Stimulated activated memory B cell treated with anti-CD40 and anti-IgM and Interleukin-4, amounts not matched to agents 10 μg/mL and 1 μg/mL and 100 μg/mL, for 72 hours (primary cell): ENCODE data around the gene SHMT2.
"Not testable (repeated sequence)": the region's sequence is repeated elsewhere in the genome, so short reads cannot be mapped to it uniquely, and the experiment has no call there.

Source experiments
- ATAC-seq: fragments of 150-1000 bp; cut with Tn5 transposase; 2 replicates; pipeline ENCODE4 v1.10.0; 2021
- H3K27ac Mint-ChIP-seq: one replicate; pipeline ENCODE4 v1.8.0; 2022; ENCODE audit warnings: mild to moderate bottlenecking, mixed read lengths
- H3K27me3 Mint-ChIP-seq: one replicate; pipeline ENCODE4 v1.8.0; 2022; ENCODE audit warnings: mixed read lengths
- H3K36me3 Mint-ChIP-seq: one replicate; pipeline ENCODE4 v1.8.0; 2022; ENCODE audit warnings: mixed read lengths
- H3K4me1 Mint-ChIP-seq: one replicate; pipeline ENCODE4 v1.8.0; 2022; ENCODE audit warnings: mixed read lengths
- H3K4me3 Mint-ChIP-seq: one replicate; pipeline ENCODE4 v1.8.0; 2022; ENCODE audit warnings: mild to moderate bottlenecking, moderate library complexity, mixed read lengths
- H3K9me3 Mint-ChIP-seq: one replicate; pipeline ENCODE4 v1.8.0; 2022; ENCODE audit warnings: mixed read lengths

The SHMT2 gene

GRCh38 chr12:57268264-57268663, 38.8 kb downstream of the SHMT2 start:
- H3K4me1 Mint-ChIP-seq: peaks cover 7% of the 10 kb centered on the region
- H3K27ac Mint-ChIP-seq: peak overlapping the region; percentile 13
- no peak overlapping the region for H3K4me3 Mint-ChIP-seq
- H3K9me3 Mint-ChIP-seq: no peaks in the 10 kb centered on the region
- no peak for ATAC-seq
- H3K36me3 Mint-ChIP-seq: peaks cover 59% of the 10 kb centered on the region
- H3K27me3 Mint-ChIP-seq: no peaks in the 10 kb centered on the region

DNA sequence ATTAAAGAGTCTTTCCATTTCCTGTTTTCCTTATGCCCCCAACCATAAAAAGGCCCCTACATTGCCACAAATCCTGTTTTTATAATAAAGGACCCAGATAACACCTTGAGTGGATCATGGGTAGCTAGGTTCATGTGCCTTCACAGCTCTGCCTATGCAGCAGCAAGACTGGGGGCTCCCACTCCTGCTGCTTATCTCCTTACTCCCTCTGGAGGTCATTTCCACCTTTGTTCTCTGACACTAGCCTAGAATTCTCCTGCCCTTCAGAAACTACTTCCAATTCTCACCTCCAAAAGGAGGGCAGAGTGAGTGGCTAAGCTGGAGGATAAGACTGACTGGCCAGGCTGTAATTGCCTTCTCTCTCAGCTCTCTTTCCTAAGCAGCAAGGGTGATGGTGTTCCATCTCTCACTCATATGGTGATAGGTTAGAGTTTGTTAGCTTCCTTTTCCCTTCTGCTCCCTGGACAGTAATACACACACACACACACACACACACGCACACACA, 41.5 kb downstream of the SHMT2 start:
- Mint-ChIP-seq H3K27me3 (no peaks in the 10 kb centered on the region), H3K4me1 (no peaks in the 10 kb centered on the region), H3K27ac (peak overlapping the region; percentile 3), H3K9me3 (no peaks in the 10 kb centered on the region), H3K4me3 (no peak overlapping the region), H3K36me3 (peaks cover 62% of the 10 kb centered on the region)
- ATAC-seq: no peak

DNA sequence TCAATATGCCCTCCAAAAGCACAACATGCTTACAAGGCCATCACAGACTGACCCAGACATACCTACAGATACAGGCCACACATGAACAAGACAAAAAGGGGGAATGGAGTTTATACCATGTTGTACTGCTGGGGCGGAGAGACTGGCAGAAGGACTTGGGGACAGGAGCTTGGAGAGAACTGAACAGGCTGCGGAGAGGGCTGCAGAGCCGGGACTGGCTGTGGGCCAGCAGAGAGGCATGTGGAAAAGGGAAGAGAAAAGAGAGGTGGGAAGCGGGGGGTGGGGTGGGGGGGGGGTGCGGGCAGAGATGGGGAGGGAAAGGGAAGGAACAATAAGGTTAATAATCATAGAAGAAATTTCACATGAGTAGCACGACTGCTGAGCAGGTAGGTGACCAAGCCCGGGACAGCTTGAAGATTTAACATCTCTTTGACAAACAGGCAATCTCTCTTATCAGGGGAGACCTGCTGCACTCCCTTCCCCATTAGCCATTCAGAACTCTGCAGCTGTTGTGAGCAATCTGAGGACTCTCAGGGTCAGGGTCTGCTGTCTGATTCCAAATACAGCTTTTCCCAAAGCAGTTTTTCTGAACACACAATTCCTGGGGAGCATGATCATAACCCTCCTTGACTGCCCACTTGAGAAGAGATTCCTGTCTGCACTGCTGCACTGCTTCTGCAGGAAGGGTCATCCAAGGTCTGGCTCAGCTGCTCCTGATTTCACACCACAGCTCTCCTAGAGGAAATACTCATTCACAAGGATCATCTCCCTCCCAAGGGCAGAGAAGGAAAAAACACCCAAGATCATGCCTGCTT, 43.0 kb downstream of the SHMT2 start:
- Mint-ChIP-seq H3K4me1 (no peaks in the 10 kb centered on the region), H3K36me3 (peaks cover 65% of the 10 kb centered on the region), H3K4me3 (no peak overlapping the region), H3K27me3 (no peaks in the 10 kb centered on the region), H3K9me3 (no peaks in the 10 kb centered on the region), H3K27ac (peak overlapping the region; percentile 52)
- ATAC-seq: no peak

- Mint-ChIP-seq H3K27me3 (no peaks in the 10 kb centered on the region), H3K4me1 (no peaks in the 10 kb centered on the region), H3K27ac (no peak overlapping the region), H3K9me3 (no peaks in the 10 kb centered on the region), H3K4me3 (no peak overlapping the region), H3K36me3 (peaks cover 67% of the 10 kb centered on the region)
- ATAC-seq: no peak
These were observed 44.0 kb downstream of the SHMT2 start for GRCh38 chr12:57273516-57273915.

DNA sequence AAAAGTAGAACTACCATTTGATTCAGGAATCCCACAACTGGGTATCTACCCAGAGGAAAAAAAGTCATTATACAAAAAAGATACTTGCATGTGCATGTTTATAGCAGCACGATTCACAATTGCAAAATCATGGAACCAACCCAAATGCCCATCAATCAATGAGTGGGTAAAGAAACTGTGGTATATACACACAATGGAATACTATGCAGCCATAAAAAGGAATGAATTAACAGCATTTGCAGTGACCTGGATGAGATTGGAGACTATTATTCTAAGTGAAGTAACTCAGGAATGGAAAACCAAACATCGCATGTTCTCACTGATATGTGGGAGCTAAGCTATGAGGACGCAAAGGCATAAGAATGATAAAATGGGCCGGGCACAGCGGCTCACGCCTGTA, 46.7 kb downstream of the SHMT2 start:
- H3K9me3 Mint-ChIP-seq, H3K27ac Mint-ChIP-seq, H3K27me3 Mint-ChIP-seq, ATAC-seq, H3K4me3 Mint-ChIP-seq: not testable (repeated sequence)
- Mint-ChIP-seq H3K4me1 (peaks cover 17% of the 10 kb centered on the region), H3K36me3 (peaks cover 61% of the 10 kb centered on the region)

- no peak for ATAC-seq
- H3K36me3 Mint-ChIP-seq: peaks cover 62% of the 10 kb centered on the region
- no peaks in the 10 kb centered on the region for H3K9me3 Mint-ChIP-seq
- H3K27ac Mint-ChIP-seq: peak overlapping the region; percentile 73
- H3K4me3 Mint-ChIP-seq: no peak overlapping the region
- no peaks in the 10 kb centered on the region for H3K27me3 Mint-ChIP-seq
- peaks cover 25% of the 10 kb centered on the region for H3K4me1 Mint-ChIP-seq
These were observed 47.5 kb downstream of the SHMT2 start for GRCh38 chr12:57276935-57277563.

GRCh38 chr12:57278465-57279381, 49.2 kb downstream of the SHMT2 start:
- peaks cover 69% of the 10 kb centered on the region for H3K36me3 Mint-ChIP-seq
- H3K4me3 Mint-ChIP-seq: no peak overlapping the region
- no peak for ATAC-seq
- H3K9me3 Mint-ChIP-seq: no peaks in the 10 kb centered on the region
- peak overlapping the region; percentile 73 for H3K27ac Mint-ChIP-seq
- no peaks in the 10 kb centered on the region for H3K27me3 Mint-ChIP-seq
- H3K4me1 Mint-ChIP-seq: peaks cover 31% of the 10 kb centered on the region

DNA sequence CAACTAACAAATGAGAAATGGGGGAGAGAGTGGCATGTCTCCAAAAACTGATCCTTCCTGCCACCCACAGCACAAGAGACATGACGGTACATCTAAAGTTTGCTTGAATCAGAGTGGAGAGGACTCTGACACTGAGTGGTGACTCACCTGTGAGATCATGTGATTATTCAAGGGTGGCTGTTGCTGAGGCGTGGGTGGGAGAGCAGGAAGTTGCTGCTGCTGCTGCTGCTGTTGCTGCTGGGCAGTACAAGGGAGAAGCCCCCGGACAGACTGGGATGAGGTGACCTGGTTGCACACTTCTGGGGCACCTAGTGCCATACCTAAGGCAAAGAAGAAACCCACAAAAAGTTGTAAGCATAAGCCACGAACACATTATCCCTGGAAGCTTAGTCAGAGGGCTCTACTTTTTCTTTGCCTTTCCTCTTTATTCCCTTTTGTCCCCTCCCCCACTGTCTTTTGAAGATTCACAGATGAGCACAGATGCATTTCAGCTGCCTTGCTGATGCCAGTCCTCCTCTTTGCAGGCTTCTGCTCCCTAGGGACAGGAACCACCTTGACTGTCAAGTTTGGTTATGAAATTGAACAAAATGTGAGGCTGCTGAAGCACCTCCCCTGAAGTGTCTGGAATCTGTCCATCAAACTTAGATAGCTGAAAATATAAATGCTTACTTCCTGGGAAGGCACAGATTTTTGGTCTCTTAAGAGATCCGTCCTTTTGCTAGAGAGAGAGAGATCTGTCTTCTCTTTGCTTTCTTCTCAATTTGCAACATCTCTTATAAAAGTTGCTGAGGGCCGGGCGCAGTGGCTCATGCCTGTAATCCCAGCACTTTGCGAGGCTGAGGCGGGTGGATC, 50.9 kb downstream of the SHMT2 start:
- peak; percentile 98 for ATAC-seq
- Mint-ChIP-seq H3K27ac (peak overlapping the region; percentile 88), H3K4me1 (peaks cover 31% of the 10 kb centered on the region), H3K9me3 (no peaks in the 10 kb centered on the region), H3K36me3 (peaks cover 71% of the 10 kb centered on the region), H3K4me3 (peak overlapping the region; percentile 68), H3K27me3 (no peaks in the 10 kb centered on the region)

DNA sequence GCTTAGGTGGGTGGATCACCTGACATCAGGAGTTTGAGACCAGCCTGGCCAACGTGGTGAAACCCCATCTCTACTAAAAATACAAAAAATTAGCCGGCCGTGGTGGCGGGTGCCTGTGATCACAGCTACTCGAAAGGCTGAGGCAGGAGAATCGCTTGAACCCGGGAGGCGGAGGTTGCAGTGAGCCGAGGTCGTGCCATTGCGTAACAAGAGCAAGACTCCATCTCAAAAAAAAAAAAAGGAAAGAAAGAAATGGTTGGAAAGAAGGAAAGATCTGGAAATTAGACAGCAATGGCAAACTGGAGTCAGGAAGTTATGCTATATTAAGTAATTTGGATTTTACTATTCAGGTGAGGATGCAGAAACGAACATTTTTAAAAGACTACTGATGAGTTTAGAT, 52.6 kb downstream of the SHMT2 start:
- not testable (repeated sequence) for H3K9me3 Mint-ChIP-seq, ATAC-seq, H3K27me3 Mint-ChIP-seq, H3K4me3 Mint-ChIP-seq
- Mint-ChIP-seq H3K27ac (peak overlapping the region; percentile 88), H3K36me3 (peaks cover 73% of the 10 kb centered on the region), H3K4me1 (peaks cover 38% of the 10 kb centered on the region)
